GM19043 (cell line): ENCODE measurements around the gene HOXB5.

Source experiments
- ATAC-seq: cut with Tn5 transposase; IDR thresholded peaks from one replicate; pipeline ENCODE4 v1.9.1; 2021; ENCODE audit warnings: low read depth; ENCODE audit not compliant: unreplicated experiment

HOXB5 gene

DNA sequence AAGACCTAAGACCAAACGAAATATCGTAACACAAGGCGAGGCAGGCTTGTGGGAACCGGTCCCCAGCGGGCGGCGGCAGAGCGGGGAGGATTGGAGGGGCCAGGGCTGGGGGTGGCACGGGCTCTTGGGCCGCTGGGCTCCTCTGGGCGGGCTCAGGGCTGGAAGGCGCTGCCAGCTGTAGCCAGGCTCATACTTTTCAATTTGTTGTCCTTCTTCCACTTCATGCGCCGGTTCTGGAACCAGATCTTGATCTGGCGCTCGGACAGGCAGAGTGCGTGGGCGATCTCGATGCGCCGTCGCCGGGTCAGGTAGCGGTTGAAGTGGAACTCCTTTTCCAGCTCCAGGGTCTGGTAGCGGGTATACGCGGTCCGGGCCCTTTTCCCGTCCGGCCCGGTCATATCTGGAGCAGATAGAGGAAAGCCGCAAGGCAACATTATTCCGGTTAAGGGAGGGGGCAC is 1.5 kb downstream of the HOXB5 start:
- ATAC-seq = no peak

GRCh38 chr17:48591255-48592056 is 2.1 kb downstream of the HOXB5 start:
- ATAC-seq = no peak

- no peak for ATAC-seq
Measured at GRCh38 chr17:48590607-48591161, 2.9 kb downstream of the HOXB5 start.

DNA sequence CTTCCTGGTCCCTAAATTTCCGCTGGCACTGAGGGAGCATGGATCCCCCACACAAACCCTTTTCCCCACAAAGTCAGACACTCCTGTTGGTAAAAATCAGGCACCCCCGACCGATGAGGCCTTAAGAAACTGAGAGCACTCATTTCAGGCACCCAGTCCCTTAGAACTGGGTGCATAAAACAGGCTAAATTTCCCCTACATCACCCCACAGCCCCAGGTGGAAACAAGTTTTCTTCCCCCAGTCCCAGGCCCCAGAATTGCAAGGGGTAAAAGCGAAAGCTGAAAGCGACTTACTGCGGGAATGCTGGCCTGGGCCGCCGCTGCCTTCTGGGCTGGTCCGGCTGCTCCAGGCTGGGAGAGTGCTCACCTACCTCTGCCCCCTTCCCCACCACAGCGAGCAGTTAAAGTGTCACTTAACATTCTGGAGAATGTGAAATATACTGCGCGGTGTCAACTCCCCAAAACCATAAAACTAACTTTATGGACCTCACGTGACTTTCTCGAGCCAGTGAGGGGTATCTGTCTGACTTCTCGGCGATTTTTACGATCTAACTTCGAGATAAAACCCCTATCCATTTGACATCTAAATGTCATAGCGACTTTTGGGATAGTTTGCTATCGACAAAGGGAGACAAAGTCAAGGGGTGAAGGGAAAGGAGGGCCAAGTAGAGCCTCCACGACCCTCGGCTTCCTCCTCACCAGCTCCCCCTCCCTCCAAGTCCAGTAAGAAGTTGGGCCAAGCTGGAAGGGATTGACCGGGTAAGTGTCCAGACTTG is 3.6 kb downstream of the HOXB5 start, which contains the start of gene HOXB3:
TSS of gene HOXB3 (minus strand) at position 411 of the 776 bp plus-strand sequence. CDS start 37,767 bp downstream, outside the sequence.
- no peak for ATAC-seq

DNA sequence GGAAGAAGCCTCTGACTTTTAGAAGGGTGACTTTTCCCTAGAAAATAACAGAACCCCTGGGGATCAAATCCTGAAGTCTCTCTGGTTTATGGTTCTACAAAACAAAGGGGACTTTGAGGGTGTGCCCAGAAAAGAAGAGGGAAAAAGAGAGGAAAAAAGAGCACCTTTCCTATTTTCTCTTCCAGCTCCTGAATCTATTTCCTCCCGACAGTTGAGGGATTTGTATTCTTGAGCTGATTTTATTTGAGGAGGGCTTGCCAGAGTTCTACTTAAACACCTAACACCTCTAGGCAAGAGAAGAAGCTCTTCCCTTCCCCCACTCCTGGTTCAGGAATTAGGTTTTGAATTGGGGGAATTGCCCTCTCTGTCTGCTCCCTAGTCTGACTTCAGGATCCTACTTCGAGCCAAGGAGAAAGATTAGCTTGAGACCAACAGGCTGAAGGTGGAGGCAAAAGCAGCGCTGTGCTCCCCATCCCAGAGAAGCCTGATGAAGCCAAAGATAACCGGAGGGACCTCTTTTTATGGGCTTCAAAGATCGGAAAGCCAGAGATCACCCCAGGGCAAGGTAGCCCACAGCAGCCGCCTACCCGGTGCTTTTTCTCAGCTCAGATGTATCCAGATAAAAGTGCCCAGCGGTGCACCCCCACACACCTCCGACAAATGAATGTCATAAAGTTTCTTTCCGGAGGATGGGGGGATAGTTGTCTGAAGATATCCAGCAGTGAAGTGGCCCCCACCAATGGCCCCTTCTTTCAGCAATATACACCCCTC is 4.3 kb downstream of the HOXB5 start:
- no peak for ATAC-seq

DNA sequence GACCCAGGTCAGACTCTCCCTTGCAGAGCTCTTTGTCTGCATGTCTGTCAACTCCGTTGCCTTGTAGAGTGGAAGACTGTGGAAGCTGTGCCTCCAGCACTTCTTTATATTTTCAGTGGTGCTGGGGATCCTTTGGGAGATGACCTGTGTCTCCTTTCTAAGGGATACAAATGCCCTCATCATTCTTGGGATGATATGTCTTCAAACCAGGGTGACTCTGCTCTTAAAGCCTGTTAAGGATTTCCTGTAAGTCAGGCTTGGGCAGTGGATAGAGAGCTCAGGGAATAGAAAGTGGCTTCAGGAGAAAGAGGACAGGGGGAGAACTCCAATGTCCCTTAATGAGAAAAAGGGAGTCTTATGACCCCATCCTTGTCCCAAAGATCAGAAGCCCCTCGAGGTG is 5.1 kb downstream of the HOXB5 start:
- ATAC-seq = no peak

GRCh38 chr17:48588074-48588415 is 5.5 kb downstream of the HOXB5 start:
- no peak for ATAC-seq

GRCh38 chr17:48587276-48588073 is 6.1 kb downstream of the HOXB5 start:
- ATAC-seq = no peak

GRCh38 chr17:48586355-48587258 is 7.0 kb downstream of the HOXB5 start:
- no peak for ATAC-seq

- no peak for ATAC-seq
Measured at GRCh38 chr17:48584223-48584741, 9.3 kb downstream of the HOXB5 start.

DNA sequence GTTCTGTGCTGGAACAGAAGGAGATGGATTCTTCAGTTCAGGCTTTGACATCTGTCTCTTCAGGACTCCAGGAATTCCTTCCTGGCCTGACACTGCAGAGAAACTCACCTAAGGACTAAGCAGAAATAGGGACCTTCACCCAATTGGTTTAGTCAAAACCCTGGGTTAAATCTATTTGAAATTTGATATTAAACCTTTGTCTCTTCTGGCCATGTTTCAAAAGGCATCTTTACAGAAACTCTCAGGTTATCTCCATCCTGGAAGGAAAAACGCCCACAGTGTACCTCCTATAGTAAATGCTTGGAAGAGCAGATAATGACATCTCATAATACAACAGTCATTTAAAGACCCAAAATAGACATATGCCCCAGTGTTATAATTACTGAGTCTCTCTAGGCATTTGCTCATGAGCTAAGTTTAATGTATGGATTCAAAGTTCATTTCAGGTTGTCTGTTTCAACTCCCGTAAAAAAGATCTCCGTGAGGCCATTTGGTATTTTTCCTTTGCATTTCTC is 9.8 kb downstream of the HOXB5 start:
- no peak for ATAC-seq

- ATAC-seq = no peak
Measured at GRCh38 chr17:48582750-48583069, 10.9 kb downstream of the HOXB5 start.

GRCh38 chr17:48579760-48580554 is 13.6 kb downstream of the HOXB5 start:
- no peak for ATAC-seq

DNA sequence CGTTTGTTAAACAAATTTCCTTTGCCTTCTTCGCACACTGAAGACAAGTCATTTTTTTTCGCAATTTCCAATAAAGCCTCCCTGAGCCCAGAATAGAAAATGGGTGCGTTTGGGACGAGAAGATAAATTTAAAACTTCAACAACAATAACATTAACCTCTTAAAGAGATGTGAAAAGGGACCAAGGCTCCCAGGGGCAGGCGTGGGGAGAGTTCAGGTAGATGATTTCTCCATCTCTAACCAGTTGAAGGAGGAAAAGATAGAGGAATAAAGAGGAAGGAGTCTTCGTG is 14.2 kb downstream of the HOXB5 start:
- ATAC-seq = no peak

DNA sequence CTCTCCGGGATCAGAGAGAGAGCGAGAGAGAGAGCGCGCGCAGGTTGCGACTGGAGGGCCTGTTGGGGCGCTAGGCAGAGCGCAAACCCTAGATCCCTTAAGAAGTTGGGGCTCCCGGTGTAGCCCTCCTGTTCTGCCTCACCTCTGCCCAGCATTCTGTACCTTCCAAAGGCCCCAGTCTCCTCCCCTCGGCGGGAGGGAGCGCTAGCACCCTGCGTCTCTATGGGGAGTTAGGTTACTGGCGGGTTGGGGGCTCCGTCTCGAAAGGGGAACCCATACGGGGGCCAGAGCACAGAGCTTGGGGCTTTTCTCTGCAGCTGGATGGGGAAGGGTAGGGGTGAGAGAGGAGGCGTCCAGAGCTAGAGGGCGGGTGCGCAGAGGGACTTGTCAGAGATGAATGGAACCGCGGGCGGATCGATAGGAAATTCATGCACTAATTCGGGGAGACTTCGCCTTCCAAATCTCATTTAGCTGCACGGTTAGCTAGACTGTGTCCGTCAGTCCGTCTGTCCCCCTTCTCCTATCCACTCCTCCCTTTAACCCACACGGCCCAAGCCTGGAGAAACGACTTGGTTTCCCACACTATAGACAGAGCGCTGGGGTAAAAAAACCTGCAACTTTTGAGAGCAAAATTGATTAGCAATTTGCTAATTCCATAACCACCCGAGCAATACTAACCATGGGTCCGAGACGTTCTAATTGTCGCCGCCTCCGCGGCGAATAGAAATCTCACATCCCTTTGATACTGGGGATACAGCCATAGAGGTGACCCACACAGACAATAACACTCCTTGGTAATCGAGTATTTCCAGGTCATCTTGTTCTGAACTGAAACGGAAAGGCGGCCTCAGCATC is 14.7 kb downstream of the HOXB5 start:
- ATAC-seq = no peak

GRCh38 chr17:48577946-48578615 is 15.5 kb downstream of the HOXB5 start, which contains the start of gene HOXB4:
Gene HOXB4 (minus strand): TSS chr17:48578350. CDS start chr17:48578319, 31 bp downstream.
- ATAC-seq = no peak
